ENCODE data around the gene MS4A5.

MS4A5 gene

DNA sequence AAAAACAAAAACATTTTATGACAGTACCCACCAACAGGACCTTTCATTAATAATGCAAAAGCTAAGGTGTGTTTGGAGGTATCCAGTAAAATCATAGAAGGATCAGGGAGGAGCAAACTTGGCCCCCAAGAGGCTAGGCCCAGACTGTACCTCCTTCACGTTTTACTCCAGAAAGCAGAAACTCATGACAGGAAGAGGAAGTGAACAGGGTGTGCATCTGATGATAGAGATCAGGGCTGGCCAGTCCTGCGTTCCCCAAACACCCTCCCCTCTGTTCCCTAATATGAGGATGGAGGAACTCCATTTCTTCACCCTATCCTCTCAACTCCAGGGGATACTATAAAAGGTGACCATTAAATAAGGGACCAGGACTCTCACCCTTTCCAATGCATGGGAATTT is 53.0 kb downstream of the MS4A5 start:
- DNase-seq (ENCODE audit: low read depth), result no peak

DNA sequence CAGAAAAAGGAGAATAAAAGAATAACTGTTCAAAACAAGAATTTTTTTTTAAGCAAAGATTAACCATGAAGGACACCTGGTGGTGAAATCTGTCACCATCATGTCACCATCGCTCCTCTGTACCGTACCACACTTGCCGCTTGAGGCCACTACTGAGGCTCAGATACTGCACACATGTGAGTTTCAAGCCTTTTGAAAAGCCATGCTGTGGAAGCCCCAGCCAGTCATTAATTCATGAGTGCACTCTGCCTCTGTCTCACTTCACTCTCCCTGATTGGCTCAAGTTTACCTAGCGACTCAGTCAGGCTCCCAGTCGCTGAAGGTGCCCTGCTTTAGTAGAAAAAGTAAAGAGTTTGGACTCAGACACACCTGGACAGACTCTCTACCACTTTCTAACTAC is 56.6 kb downstream of the MS4A5 start:
- no peak for DNase-seq (ENCODE audit: low read depth)

DNA sequence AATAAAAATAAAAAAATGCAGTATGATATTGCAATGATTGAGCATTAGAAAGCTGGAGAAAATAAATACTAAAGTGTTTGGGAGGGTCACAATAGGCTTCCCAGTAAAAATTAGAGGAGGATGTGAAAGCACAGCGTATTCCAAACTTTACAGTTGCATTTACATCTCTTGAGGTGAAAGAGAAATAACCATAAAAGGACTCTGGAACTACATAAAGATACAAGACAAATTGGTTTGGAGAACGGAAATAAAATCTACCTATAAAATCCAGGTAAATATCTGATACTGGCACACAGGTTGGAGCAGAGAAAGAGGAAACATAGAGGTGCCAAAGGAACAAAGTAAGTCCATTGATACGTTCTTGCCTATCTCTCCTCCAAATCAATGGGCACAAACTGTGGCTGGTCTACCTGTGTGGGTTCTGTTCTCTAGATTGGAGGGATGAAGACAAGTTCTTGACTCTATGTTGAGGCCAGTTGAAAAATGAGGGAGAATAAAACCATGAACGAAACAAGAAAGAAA is 63.2 kb downstream of the MS4A5 start, which contains the start of gene MS4A12:
Gene MS4A12, plus strand, starts transcription at position 291 of the 522 bp plus-strand sequence. CDS start 4,541 bp downstream, outside the sequence.
- DNase-seq (ENCODE audit: low read depth), result no peak

DNA sequence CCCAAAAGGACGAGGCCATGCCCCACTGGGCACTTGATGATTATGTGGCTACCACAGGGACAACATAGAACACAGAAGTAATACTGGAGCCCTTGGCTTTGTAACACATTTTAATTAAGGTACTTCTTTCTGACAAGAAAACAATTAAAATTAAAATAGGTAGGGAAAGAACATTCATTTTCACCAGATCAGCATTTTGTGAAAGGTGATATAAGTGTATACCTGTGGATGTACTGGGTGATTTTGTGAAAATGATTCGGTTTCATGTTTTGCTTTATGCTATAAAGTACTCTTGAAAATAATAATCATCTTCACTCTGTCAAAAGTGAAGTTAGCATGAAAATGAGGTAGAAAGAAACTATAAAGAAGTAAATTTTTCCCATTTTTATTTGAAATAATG is 64.1 kb downstream of the MS4A5 start:
- no peak for DNase-seq (ENCODE audit: low read depth)

All from stimulated activated CD8-positive, alpha-beta memory T cell treated with anti-CD3 and anti-CD28 coated beads, Interleukin-15, amount 100 ng/mL, for 24 hours (primary cell).